ENCODE measurements around the gene HNRNPLL.
A peak's percentile ranks its signal among the peaks of the same experiment; 100 is the strongest.

HNRNPLL gene

GRCh38 chr2:38565333-38565732 lies 37.4 kb downstream of the HNRNPLL start:
- H3K27ac Mint-ChIP-seq = no peak overlapping the region
- H3K36me3 Mint-ChIP-seq (ENCODE audit: low read depth) = peaks cover 53% of the 10 kb centered on the region
- H3K9me3 Mint-ChIP-seq = no peaks in the 10 kb centered on the region
- H3K4me3 Mint-ChIP-seq = no peak overlapping the region
- H3K27me3 Mint-ChIP-seq (ENCODE audit: low read depth) = no peaks in the 10 kb centered on the region
- peaks cover 3% of the 10 kb centered on the region for H3K4me1 Mint-ChIP-seq (ENCODE audit: low read depth)
- no peak for DNase-seq (ENCODE audit: low spot score)

DNA sequence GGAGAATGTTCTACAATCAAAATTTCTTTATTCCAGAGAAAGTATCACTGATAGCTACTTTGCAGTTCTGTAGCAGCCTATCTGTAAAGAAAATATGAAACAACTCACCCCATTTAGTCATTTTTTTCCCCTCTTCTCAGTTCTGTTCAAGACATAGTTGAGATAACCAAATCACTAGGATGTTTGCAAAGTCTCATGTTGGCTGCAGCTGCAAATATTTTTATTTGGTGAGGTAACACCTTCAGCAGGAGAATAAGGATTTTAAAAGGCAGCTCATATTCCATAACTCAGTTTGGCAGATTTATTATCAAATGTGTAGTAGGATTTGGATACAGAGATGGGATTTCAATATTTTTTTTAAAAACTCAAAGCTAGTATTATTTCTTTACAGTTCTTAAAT lies 41.0 kb downstream of the HNRNPLL start:
- H3K36me3 Mint-ChIP-seq (ENCODE audit: low read depth) = peaks cover 39% of the 10 kb centered on the region

GRCh38 chr2:38560092-38560491 lies 42.6 kb downstream of the HNRNPLL start:
- Mint-ChIP-seq H3K4me3 (no peak overlapping the region), H3K9me3 (no peaks in the 10 kb centered on the region), H3K27ac (no peak overlapping the region), H3K4me1 (ENCODE audit: low read depth) (peaks cover 1% of the 10 kb centered on the region), H3K27me3 (ENCODE audit: low read depth) (no peaks in the 10 kb centered on the region), H3K36me3 (ENCODE audit: low read depth) (peaks cover 35% of the 10 kb centered on the region)
- no peak for DNase-seq (ENCODE audit: low spot score)

More for the DNA sequence above, 41.0 kb downstream of the HNRNPLL start:
- Mint-ChIP-seq H3K9me3 (no peaks in the 10 kb centered on the region), H3K4me1 (ENCODE audit: low read depth) (peaks cover 1% of the 10 kb centered on the region), H3K4me3 (no peak overlapping the region), H3K27me3 (ENCODE audit: low read depth) (no peaks in the 10 kb centered on the region), H3K27ac (no peak overlapping the region)
- no peak for DNase-seq (ENCODE audit: low spot score)

GRCh38 chr2:38557981-38558380 lies 44.7 kb downstream of the HNRNPLL start:
- Mint-ChIP-seq H3K9me3 (no peaks in the 10 kb centered on the region), H3K4me1 (ENCODE audit: low read depth) (peaks cover 1% of the 10 kb centered on the region), H3K27me3 (ENCODE audit: low read depth) (no peaks in the 10 kb centered on the region), H3K4me3 (no peak overlapping the region), H3K36me3 (ENCODE audit: low read depth) (peaks cover 29% of the 10 kb centered on the region), H3K27ac (no peak overlapping the region)
- DNase-seq (ENCODE audit: low spot score) = no peak

DNA sequence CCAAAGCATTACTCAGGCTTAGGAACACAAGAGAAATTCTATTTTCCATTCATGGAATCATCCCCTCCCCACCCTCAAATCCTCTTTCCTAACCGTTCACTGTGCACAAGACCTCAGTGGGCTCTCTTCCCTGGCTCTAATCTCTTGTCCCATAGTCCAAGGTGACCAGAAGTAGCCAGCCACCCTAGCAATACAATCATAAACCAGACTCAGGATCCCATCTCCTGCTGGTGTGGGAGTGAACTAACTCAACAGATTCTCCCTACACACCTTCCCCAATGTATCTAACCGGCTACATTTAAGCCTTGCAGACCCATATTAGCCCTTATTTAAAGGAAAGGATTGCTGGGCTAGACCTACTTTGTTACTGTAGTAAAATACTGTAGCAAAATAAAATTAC lies 45.5 kb downstream of the HNRNPLL start:
- no peak for DNase-seq (ENCODE audit: low spot score)
- H3K36me3 Mint-ChIP-seq (ENCODE audit: low read depth) = peaks cover 30% of the 10 kb centered on the region
- H3K27ac Mint-ChIP-seq = no peak overlapping the region
- H3K27me3 Mint-ChIP-seq (ENCODE audit: low read depth) = no peaks in the 10 kb centered on the region
- H3K4me1 Mint-ChIP-seq (ENCODE audit: low read depth) = peaks cover 8% of the 10 kb centered on the region
- H3K9me3 Mint-ChIP-seq = no peaks in the 10 kb centered on the region
- H3K4me3 Mint-ChIP-seq = no peak overlapping the region

DNA sequence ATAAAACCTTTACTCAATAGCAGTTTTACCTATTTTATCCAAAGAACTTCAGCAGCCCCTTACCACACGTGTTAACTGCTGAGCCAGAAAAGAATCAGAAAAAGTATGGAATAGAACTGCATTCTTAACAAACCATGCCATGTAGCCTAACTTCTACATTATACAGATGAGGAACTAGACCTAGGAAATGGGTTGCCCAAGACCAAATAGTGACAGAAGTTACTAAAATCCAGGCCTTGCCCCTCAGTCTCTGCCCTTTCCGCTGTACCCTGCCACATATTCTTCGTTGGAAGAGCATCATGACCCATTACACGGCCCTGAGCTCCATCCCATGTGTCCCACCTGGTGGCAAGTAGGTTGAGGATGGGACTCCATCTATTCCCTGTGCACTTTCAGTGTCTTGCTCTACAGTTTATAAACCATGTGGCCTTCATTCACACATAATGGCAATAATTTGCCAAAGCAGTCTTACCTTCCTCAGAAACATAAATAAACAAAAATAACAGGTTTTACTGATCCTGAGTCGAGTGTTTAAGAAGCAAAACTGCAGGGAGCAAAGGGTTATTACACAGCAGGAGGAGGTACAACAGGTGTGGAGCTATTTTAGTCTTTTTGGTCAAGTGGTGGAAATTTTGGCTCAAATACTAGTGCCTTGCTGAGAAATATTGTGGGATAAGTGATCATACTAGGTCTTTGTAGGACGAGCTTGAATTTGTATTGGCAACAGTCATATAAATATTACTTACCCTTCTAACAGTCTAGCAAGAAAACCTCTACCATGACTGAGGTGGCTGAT lies 46.5 kb downstream of the HNRNPLL start:
- no peak overlapping the region for H3K4me3 Mint-ChIP-seq
- H3K36me3 Mint-ChIP-seq (ENCODE audit: low read depth) = peaks cover 20% of the 10 kb centered on the region
- H3K4me1 Mint-ChIP-seq (ENCODE audit: low read depth) = peaks cover 11% of the 10 kb centered on the region
- H3K9me3 Mint-ChIP-seq = no peaks in the 10 kb centered on the region
- H3K27me3 Mint-ChIP-seq (ENCODE audit: low read depth) = no peaks in the 10 kb centered on the region
- H3K27ac Mint-ChIP-seq = no peak overlapping the region
- DNase-seq (ENCODE audit: low spot score) = no peak

GRCh38 chr2:38554973-38555595 lies 47.6 kb downstream of the HNRNPLL start:
- DNase-seq (ENCODE audit: low spot score) = no peak
- Mint-ChIP-seq H3K4me1 (ENCODE audit: low read depth) (peaks cover 11% of the 10 kb centered on the region), H3K4me3 (no peak overlapping the region), H3K27ac (no peak overlapping the region), H3K9me3 (no peaks in the 10 kb centered on the region), H3K36me3 (ENCODE audit: low read depth) (peaks cover 13% of the 10 kb centered on the region), H3K27me3 (ENCODE audit: low read depth) (no peaks in the 10 kb centered on the region)

DNA sequence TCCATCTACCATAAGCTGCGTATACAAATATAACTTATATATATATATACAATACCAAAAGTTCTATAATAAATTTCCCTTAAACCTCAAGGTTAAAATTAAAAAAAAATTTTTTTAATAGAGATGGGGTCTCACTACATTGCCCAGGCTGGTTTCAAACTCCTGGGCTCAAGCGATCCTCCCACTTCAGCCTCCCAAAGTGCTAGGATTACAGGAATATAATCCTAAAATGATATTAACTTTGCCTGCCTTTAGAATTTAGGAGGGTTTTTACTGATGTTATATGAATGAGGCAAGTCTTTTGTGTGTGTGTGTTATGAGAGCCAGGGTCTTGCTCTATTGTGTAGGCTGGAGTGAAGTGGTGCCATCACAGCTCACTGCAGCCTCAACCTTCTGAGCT lies 49.2 kb downstream of the HNRNPLL start:
- Mint-ChIP-seq H3K27ac (no peak overlapping the region), H3K4me1 (ENCODE audit: low read depth) (peaks cover 11% of the 10 kb centered on the region), H3K4me3 (no peak overlapping the region), H3K27me3 (ENCODE audit: low read depth) (no peaks in the 10 kb centered on the region), H3K9me3 (no peaks in the 10 kb centered on the region), H3K36me3 (ENCODE audit: low read depth) (peaks cover 8% of the 10 kb centered on the region)
- DNase-seq (ENCODE audit: low spot score) = no peak

DNA sequence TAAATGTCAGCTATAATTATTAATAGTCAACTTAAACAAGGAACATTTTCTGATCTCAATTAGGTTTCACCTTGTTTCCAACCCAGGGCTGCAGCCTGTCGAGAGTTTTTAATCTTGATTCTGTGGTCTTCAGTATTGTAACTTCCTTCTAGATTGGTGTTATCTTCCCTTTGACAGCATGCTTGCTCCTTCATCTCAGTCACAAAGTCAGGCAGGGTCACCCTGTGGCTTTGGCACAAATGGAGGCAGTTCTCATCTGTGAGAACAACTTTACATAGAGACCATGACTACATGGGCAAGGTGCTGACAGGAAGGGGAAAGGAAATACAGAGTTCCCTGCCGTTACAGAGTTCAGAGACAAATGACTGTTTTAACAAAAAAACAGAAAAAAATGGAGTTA lies 50.5 kb downstream of the HNRNPLL start:
- Mint-ChIP-seq H3K4me3 (no peak overlapping the region), H3K27me3 (ENCODE audit: low read depth) (no peaks in the 10 kb centered on the region), H3K36me3 (ENCODE audit: low read depth) (peaks cover 8% of the 10 kb centered on the region), H3K27ac (no peak overlapping the region), H3K9me3 (no peaks in the 10 kb centered on the region), H3K4me1 (ENCODE audit: low read depth) (peaks cover 11% of the 10 kb centered on the region)
- DNase-seq (ENCODE audit: low spot score) = peak; percentile 47

DNA sequence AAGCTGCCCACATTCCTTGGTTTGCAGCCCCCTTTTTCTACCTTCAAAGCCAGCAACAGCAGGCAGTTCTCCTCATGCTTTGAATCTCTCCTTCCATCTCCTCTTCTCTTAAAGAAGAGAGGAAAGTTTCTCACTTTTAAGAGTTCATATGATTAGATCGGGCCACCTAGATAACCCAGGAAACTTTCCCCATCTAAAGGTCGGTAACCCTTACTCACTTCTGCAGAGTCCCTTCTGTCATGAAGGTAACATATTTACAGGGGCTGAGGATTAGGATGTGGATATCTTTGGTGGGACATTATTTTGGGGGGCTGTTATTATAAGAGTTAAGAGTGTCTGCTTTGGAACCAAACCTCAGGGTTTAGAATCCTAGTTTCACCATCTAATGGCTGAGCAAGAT lies 51.0 kb downstream of the HNRNPLL start:
- peak; percentile 31 for DNase-seq (ENCODE audit: low spot score)
- H3K9me3 Mint-ChIP-seq = no peaks in the 10 kb centered on the region
- peaks cover 8% of the 10 kb centered on the region for H3K36me3 Mint-ChIP-seq (ENCODE audit: low read depth)
- no peak overlapping the region for H3K27ac Mint-ChIP-seq
- peaks cover 11% of the 10 kb centered on the region for H3K4me1 Mint-ChIP-seq (ENCODE audit: low read depth)
- no peaks in the 10 kb centered on the region for H3K27me3 Mint-ChIP-seq (ENCODE audit: low read depth)
- no peak overlapping the region for H3K4me3 Mint-ChIP-seq

DNA sequence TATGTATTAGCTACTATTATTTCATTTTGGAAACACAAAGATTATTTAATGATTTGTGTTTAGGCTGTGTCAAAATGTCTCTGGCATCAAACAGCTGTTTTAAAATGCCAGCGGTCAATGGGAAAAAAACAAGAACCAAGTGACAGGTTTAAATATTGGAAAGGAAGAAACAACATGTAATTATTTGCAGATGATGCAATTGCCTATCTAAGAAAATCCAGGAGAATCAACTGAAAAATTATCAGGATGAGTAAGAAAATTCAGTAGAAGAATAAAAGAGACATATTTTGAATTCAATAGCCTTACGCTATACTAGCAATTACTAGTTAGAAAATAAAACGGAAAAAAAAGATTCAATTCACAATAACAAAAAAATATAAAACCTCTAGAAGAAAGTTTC lies 51.6 kb downstream of the HNRNPLL start:
- Mint-ChIP-seq H3K4me3 (no peak overlapping the region), H3K4me1 (ENCODE audit: low read depth) (peaks cover 11% of the 10 kb centered on the region), H3K36me3 (ENCODE audit: low read depth) (peaks cover 6% of the 10 kb centered on the region), H3K27me3 (ENCODE audit: low read depth) (no peaks in the 10 kb centered on the region), H3K27ac (no peak overlapping the region), H3K9me3 (no peaks in the 10 kb centered on the region)
- DNase-seq (ENCODE audit: low spot score) = no peak

- Mint-ChIP-seq H3K27me3 (ENCODE audit: low read depth) (no peaks in the 10 kb centered on the region), H3K9me3 (no peaks in the 10 kb centered on the region), H3K27ac (no peak overlapping the region), H3K4me3 (no peak overlapping the region), H3K36me3 (ENCODE audit: low read depth) (peaks cover 5% of the 10 kb centered on the region), H3K4me1 (ENCODE audit: low read depth) (peaks cover 11% of the 10 kb centered on the region)
- DNase-seq (ENCODE audit: low spot score) = no peak
Measured at GRCh38 chr2:38549851-38550250, 52.9 kb downstream of the HNRNPLL start.

- H3K4me1 Mint-ChIP-seq (ENCODE audit: low read depth) = peaks cover 12% of the 10 kb centered on the region
- no peak overlapping the region for H3K27ac Mint-ChIP-seq
- H3K36me3 Mint-ChIP-seq (ENCODE audit: low read depth) = peaks cover 5% of the 10 kb centered on the region
- DNase-seq (ENCODE audit: low spot score) = no peak
- no peak overlapping the region for H3K4me3 Mint-ChIP-seq
- no peaks in the 10 kb centered on the region for H3K27me3 Mint-ChIP-seq (ENCODE audit: low read depth)
- H3K9me3 Mint-ChIP-seq = no peaks in the 10 kb centered on the region
Measured at GRCh38 chr2:38549071-38549704, 53.5 kb downstream of the HNRNPLL start.

GRCh38 chr2:38547791-38548190 lies 54.9 kb downstream of the HNRNPLL start:
- Mint-ChIP-seq H3K27me3 (ENCODE audit: low read depth) (no peaks in the 10 kb centered on the region), H3K36me3 (ENCODE audit: low read depth) (peaks cover 3% of the 10 kb centered on the region), H3K27ac (no peak overlapping the region), H3K4me1 (ENCODE audit: low read depth) (peaks cover 18% of the 10 kb centered on the region), H3K9me3 (no peaks in the 10 kb centered on the region), H3K4me3 (no peak overlapping the region)
- no peak for DNase-seq (ENCODE audit: low spot score)
